Tibial artery (tissue), 4 donors: ENCODE data around the gene CD3G.

ENCODE experiments used
- DNase-seq, 2 donors: peaks; one replicate each; pipeline ENCODE4 v3.0.0-alpha.2; 2019
- H3K27ac ChIP-seq, 2 donors: fragments of 200-600 bp; sonication (generic) in 1 of 2; 1 replicate in 1 of 2; 2 replicates in 1 of 2; pipeline ENCODE4 v1.5.1; 2018 to 2019; ENCODE audit warnings: mild to moderate bottlenecking in 1 of 2
- H3K27me3 ChIP-seq, 2 donors: fragments of 200-600 bp; sonication (generic) in 1 of 2; one replicate each; pipeline versions ENCODE4 v1.5.1 to v1.6.0; 2016 to 2019
- H3K36me3 ChIP-seq, 3 donors: fragments of 200-600 bp; sonication (generic) in 2 of 3; one replicate each; pipeline ENCODE4 v1.5.1; 2016 to 2019; ENCODE audit warnings: mild to moderate bottlenecking in 2 of 3
- H3K4me1 ChIP-seq, 4 donors: fragments of 200-600 bp; sonication (generic) in 2 of 4; 1 replicate in 3 of 4; 2 replicates in 1 of 4; pipeline ENCODE4 v1.5.1; 2016 to 2019
- H3K4me3 ChIP-seq, 2 donors: fragments of 200-600 bp; sonication (generic) in 1 of 2; 1 replicate in 1 of 2; 2 replicates in 1 of 2; pipeline ENCODE4 v1.5.1; 2018 to 2019; ENCODE audit warnings: mild to moderate bottlenecking in 2 of 2
- H3K9me3 ChIP-seq, 3 donors: fragments of 200-600 bp; sonication (generic) in 1 of 3; one replicate each; pipeline ENCODE4 v1.5.1; 2016 to 2019
- intact Hi-C: fragments of 100-400 bp; cut with DNase I; formaldehyde crosslinking; loops from one replicate; pipeline ENCODE4 v1.15.0; 2023; ENCODE audit warnings: low total_unique reads
- TF ChIP-seq, protein P1 (sequence below), 2 experiments: fragments of 200-600 bp in 1 of 2; fragments of 450-650 bp in 1 of 2; IDR thresholded peaks; one replicate each; pipeline ENCODE4 v1.5.1; 2017 to 2019; ENCODE audit warnings: antibody characterized with exemption in 2 of 2, mild to moderate bottlenecking in 1 of 2, moderate library complexity in 1 of 2

Gene CD3G

DNA sequence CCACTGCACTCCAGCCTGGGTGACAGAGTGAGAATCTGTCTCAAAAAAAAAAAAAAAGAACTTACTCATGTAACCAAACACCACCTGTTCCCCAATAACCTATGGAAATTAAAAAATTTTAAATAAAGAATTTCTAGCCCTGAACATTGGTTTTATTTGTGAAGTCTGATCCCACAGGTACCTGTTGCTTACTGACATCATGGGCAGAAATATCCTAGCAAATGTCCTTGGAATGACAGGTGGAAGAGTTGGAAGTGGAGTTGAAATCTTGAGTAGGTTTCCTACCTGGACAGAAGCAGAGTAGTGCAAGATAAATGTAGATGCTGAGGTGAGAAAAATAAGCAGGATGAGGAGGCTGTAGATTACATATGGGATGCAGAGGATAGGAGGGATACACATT is 18.9 kb upstream of the CD3G start:
- Histone ChIP-seq H3K27me3 (peaks cover 0 to 4% of the 10 kb centered on the region in 2 donors), H3K4me1 (no peaks in the 10 kb centered on the region), H3K27ac (no peak overlapping the region), H3K36me3 (no peaks in the 10 kb centered on the region), H3K4me3 (no peak overlapping the region), H3K9me3 (no peaks in the 10 kb centered on the region)
- TF ChIP-seq, protein P1, sequence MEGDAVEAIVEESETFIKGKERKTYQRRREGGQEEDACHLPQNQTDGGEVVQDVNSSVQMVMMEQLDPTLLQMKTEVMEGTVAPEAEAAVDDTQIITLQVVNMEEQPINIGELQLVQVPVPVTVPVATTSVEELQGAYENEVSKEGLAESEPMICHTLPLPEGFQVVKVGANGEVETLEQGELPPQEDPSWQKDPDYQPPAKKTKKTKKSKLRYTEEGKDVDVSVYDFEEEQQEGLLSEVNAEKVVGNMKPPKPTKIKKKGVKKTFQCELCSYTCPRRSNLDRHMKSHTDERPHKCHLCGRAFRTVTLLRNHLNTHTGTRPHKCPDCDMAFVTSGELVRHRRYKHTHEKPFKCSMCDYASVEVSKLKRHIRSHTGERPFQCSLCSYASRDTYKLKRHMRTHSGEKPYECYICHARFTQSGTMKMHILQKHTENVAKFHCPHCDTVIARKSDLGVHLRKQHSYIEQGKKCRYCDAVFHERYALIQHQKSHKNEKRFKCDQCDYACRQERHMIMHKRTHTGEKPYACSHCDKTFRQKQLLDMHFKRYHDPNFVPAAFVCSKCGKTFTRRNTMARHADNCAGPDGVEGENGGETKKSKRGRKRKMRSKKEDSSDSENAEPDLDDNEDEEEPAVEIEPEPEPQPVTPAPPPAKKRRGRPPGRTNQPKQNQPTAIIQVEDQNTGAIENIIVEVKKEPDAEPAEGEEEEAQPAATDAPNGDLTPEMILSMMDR (IDR thresholded peaks at IDR 0.05), result no peak
- DNase-seq, result no peak
- intact Hi-C loops, result no loop called here

DNA sequence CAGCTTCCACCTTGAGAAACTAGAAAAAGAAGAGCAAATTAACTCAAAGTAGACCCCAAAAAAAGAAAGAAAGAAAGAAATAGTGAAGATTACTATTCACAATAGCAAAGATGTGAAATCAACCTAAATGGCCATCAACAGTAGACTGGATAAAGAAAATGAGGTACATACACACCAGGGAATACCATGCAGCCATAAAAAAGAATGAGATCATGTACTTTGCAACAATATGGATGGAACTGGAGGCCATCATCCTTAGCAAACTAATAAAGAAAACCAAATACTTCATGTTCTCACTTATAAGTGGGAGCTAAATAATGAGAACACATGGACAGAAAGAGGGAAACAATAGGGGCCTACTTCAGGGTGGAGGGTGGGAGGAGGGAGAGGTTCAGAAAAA is 15.4 kb upstream of the CD3G start:
- Histone ChIP-seq H3K27ac (no peak overlapping the region), H3K36me3 (no peaks in the 10 kb centered on the region), H3K9me3 (no peaks in the 10 kb centered on the region), H3K4me3 (no peak overlapping the region), H3K4me1 (no peaks in the 10 kb centered on the region), H3K27me3 (peaks cover 0 to 3% of the 10 kb centered on the region in 2 donors)
- DNase-seq, result no peak
- TF ChIP-seq, protein P1 (IDR thresholded peaks at IDR 0.05), result no peak
- intact Hi-C loops, result no loop called here

DNA sequence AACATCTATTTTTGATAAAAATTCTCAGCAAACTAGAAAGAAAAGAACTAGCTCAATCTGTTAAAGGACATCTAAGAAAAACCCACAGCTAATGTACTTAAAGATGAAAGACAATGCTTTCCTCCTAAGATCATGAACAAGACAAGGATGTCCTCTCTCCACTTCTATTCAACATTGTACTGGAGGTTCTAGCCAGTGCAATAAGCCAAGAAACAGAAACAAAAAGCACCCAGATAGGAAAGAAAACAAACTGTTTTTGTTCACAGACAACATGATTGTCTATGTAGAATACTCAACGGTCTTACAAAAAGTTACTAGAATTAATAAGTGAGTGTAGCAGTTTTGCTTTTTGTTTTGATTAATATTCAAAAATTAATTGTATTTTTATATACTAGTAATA is 9.4 kb upstream of the CD3G start:
- Histone ChIP-seq H3K27me3 (peaks cover 0 to 11% of the 10 kb centered on the region in 2 donors), H3K27ac (no peak overlapping the region)
- intact Hi-C loops, result no loop called here

DNA sequence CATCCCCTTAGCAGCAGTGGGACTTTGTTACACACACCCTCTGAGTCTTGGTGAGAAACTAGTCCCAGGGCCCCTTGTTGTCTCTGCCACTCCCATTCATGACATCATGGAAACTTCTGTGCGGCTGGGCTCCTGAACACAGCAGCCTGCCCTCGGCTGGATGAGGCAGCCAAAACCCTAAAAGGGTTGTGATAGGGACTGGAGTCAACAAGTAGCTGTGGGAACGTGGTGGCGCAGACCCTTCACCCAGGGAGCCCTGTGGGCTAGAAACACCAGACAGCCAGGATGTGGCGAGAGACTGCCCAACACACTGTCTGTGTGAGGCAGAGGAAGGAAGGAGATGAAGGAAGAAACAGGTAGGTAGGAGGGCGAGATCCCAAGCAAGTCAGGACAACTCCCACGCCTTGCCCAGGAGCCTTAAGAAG is 5.5 kb upstream of the CD3G start:
- peaks cover 0 to 23% of the 10 kb centered on the region in 2 donors for H3K27me3 ChIP-seq
- no peak for DNase-seq
- TF ChIP-seq, protein P1 (IDR thresholded peaks at IDR 0.05), result no peak
- intact Hi-C loops, result no loop called here
- H3K4me3 ChIP-seq, result no peak overlapping the region
- no peaks in the 10 kb centered on the region for H3K9me3 ChIP-seq
- H3K4me1 ChIP-seq, result no peaks in the 10 kb centered on the region
- H3K27ac ChIP-seq, result no peak overlapping the region
- no peaks in the 10 kb centered on the region for H3K36me3 ChIP-seq

More for the DNA sequence above, 9.4 kb upstream of the CD3G start:
- Histone ChIP-seq H3K4me3 (no peak overlapping the region), H3K36me3 (no peaks in the 10 kb centered on the region), H3K9me3 (no peaks in the 10 kb centered on the region), H3K4me1 (no peaks in the 10 kb centered on the region)
- TF ChIP-seq, protein P1 (IDR thresholded peaks at IDR 0.05), result no peak
- DNase-seq, result no peak

DNA sequence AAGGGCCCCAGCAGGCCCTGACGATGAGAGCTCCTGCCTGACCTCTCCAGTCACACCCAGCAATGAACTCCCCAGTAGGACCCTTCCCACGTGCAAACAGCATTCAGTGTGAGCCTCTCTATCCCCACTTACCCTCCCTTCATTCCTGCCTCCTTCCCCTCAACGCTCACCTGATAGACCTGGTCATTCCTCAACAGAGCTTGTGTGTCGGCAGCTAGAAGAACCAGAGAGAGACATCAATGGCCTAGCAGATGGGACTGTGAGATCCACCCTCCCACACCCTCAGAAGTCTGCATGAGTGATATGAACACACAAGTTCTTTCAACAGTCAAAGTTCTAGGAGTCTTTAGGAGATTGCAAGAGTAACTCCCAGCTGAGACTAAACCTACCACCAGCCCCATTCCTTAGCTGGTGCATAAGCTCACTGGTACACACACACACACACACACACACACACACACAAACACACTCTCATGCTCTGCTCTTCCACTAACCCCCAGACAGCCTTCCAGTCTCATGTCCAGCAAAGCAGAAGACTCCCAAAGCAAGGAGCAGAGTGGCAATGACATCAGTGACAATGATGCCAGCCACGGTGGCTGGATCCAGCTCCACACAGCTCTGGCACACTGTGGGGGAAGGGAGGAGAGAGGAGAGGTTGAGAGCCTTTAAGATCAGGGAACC is 4.7 kb upstream of the CD3G start:
- Histone ChIP-seq H3K36me3 (no peaks in the 10 kb centered on the region), H3K4me1 (no peaks in the 10 kb centered on the region), H3K9me3 (no peaks in the 10 kb centered on the region), H3K27ac (no peak overlapping the region), H3K4me3 (no peak overlapping the region), H3K27me3 (peaks cover 0 to 28% of the 10 kb centered on the region in 2 donors)
- TF ChIP-seq, protein P1 (IDR thresholded peaks at IDR 0.05), result no peak
- intact Hi-C loops, result no loop called here
- DNase-seq, result no peak
